HepG2 (cell line): ENCODE data around the gene CCDC157. TPM values are rescaled to one million over a fixed set of nuclear protein-coding genes. Genes with fewer than 3 reads are reported as not detected.

Experiments used
- ATAC-seq: fragments of 200-7000 bp; cut with Tn5 transposase; 3 replicates; pipeline ENCODE4 v1.9.1; 2020; ENCODE audit warnings: mild to moderate bottlenecking, moderate library complexity
- BruUV-seq: library from RNA; stranded (reverse); fragments of 400-500 nt; replicated peaks from 2 replicates; lab custom pipeline; 2021; lab: Mats Ljungman, UMichigan
- CTCF ChIA-PET: fragments of 300-600 bp; formaldehyde crosslinking; extraction: SDS; loops from one replicate; lab custom pipeline; 2021; ENCODE audit warnings: low total read pairs, inconsistent platforms, low intra/inter-chr PET ratio; lab: Yijun Ruan, JAX
- POLR2A ChIA-PET: fragments of 350-600 bp; sonication (Branson Sonifier 250); formaldehyde crosslinking; loops from one replicate; lab custom pipeline; 2020; ENCODE audit warnings: antibody characterized with exemption, inconsistent platforms; lab: Yijun Ruan, JAX
- DNase-seq: peaks from one replicate; pipeline ENCODE4 v3.0.0-alpha.2; 2015; ENCODE audit warnings: low spot score
- FAIRE-seq: peaks from 3 replicates; lab custom pipeline; 2011; peaks lifted over from hg19 to GRCh38; lab: Jason Lieb, UNC
- H2AFZ ChIP-seq: one replicate; pipeline ENCODE4 v1.6.1; 2011; ENCODE audit warnings: low read length, inconsistent platforms
- H3K27ac ChIP-seq: fragments of 300-600 bp; 3 replicates; pipeline ENCODE4 v1.8.0; 2011; ENCODE audit warnings: mixed run types, mild to moderate bottlenecking, mixed read lengths, low read length, inconsistent platforms; ENCODE audit not compliant: insufficient read depth; ENCODE audit errors: extremely low read length
- H3K27me3 ChIP-seq, 2 experiments: fragments of 200-600 bp in 1 of 2; 2 replicates in 1 of 2; 3 replicates in 1 of 2; pipeline versions ENCODE4 v1.6.0 to v1.8.0; 2011; ENCODE audit warnings: low read length in 2 of 2, mild to moderate bottlenecking in 2 of 2, moderate library complexity in 2 of 2, inconsistent platforms in 1 of 2; ENCODE audit not compliant: insufficient read depth in 2 of 2, control insufficient read depth in 1 of 2
- H3K36me3 ChIP-seq, 2 experiments: fragments of 200-600 bp in 1 of 2; replicated peaks in 1 of 2; 2 replicates in 1 of 2; 3 replicates in 1 of 2; pipeline versions ENCODE4 v1.5.1 to v1.8.0; 2011; ENCODE audit warnings: low read length in 2 of 2, inconsistent platforms in 1 of 2; ENCODE audit not compliant: insufficient read depth in 2 of 2, control insufficient read depth in 1 of 2
- H3K4me1 ChIP-seq: 2 replicates; pipeline ENCODE4 v1.5.1; 2012; ENCODE audit warnings: low read length, inconsistent platforms; ENCODE audit not compliant: insufficient read depth
- H3K4me2 ChIP-seq: 2 replicates; pipeline ENCODE4 v1.6.0; 2011; ENCODE audit warnings: low read depth, low read length, inconsistent platforms
- H3K4me3 ChIP-seq, 3 experiments: fragments of 200-600 bp in 1 of 3; sonication (generic), shearing (Covaris generic) in 1 of 3; replicated peaks in 1 of 3; 2 replicates each; pipeline ENCODE4 v1.5.1; 2011 to 2016; ENCODE audit warnings: low read length in 3 of 3, inconsistent platforms in 2 of 3, low read depth in 2 of 3, mild to moderate bottlenecking in 2 of 3, control low read depth in 1 of 3, mixed read lengths in 1 of 3; ENCODE audit not compliant: insufficient read depth in 1 of 3
- H3K79me2 ChIP-seq: one replicate; pipeline ENCODE4 v1.6.1; 2011; ENCODE audit warnings: low read length, inconsistent platforms; ENCODE audit not compliant: insufficient read depth
- H3K9ac ChIP-seq: 2 replicates; pipeline ENCODE4 v1.6.0; 2011; ENCODE audit warnings: mild to moderate bottlenecking, low read depth, low read length, inconsistent platforms; ENCODE audit not compliant: insufficient read depth
- H3K9me3 ChIP-seq: 2 replicates; pipeline ENCODE4 v1.5.1; 2012; ENCODE audit warnings: mild to moderate bottlenecking, low read length
- H4K20me1 ChIP-seq: 2 replicates; pipeline ENCODE4 v1.6.0; 2011; ENCODE audit warnings: inconsistent platforms, mild to moderate bottlenecking, low read length, moderate library complexity; ENCODE audit not compliant: insufficient read depth
- ETV6 ChIP-seq: sonication (generic); formaldehyde crosslinking; conservative IDR thresholded peaks from 2 replicates; pipeline ENCODE4 v1.4.0; 2020; ENCODE audit warnings: missing genetic modification reagents
- HDAC1 ChIP-seq: sonication (generic); formaldehyde crosslinking; IDR thresholded peaks from 2 replicates; pipeline ENCODE4 v1.5.1; 2020; ENCODE audit warnings: mild to moderate bottlenecking, missing genetic modification reagents
- JUND ChIP-seq: sonication (generic); formaldehyde crosslinking; IDR thresholded peaks from 2 replicates; pipeline ENCODE4 v1.8.0; 2022; ENCODE audit warnings: mild to moderate bottlenecking, missing genetic modification reagents
- NR2F6 ChIP-seq, 2 experiments: IDR thresholded peaks; 2 replicates each; pipeline ENCODE4 v1.6.1; 2016; ENCODE audit warnings: antibody characterized with exemption in 1 of 2, mild to moderate bottlenecking in 1 of 2
- XBP1 ChIP-seq: sonication (generic); formaldehyde crosslinking; IDR thresholded peaks from 2 replicates; pipeline ENCODE4 v1.5.0; 2020; ENCODE audit warnings: missing genetic modification reagents
- YEATS2 ChIP-seq: sonication (generic); formaldehyde crosslinking; IDR thresholded peaks from 2 replicates; pipeline ENCODE4 v1.4.0; 2020; ENCODE audit warnings: missing genetic modification reagents, borderline replicate concordance
- ZNF264 ChIP-seq: sonication (generic); formaldehyde crosslinking; IDR thresholded peaks from 2 replicates; pipeline ENCODE4 v1.4.0; 2020; ENCODE audit warnings: missing genetic modification reagents
- ZNF317 ChIP-seq: sonication (generic); formaldehyde crosslinking; IDR thresholded peaks from 2 replicates; pipeline ENCODE4 v1.5.0; 2020; ENCODE audit warnings: mild to moderate bottlenecking, missing genetic modification reagents
- ZNF563 ChIP-seq: sonication (generic); formaldehyde crosslinking; IDR thresholded peaks from 2 replicates; pipeline ENCODE4 v1.8.0; 2022; ENCODE audit warnings: mild to moderate bottlenecking, moderate library complexity, missing genetic modification reagents
- ZNF589 ChIP-seq: sonication (generic); formaldehyde crosslinking; conservative IDR thresholded peaks from 2 replicates; pipeline ENCODE4 v1.8.0; 2022; ENCODE audit warnings: mild to moderate bottlenecking, moderate library complexity, missing genetic modification reagents
- ZNF629 ChIP-seq: sonication (generic); formaldehyde crosslinking; conservative IDR thresholded peaks from 2 replicates; pipeline ENCODE4 v1.5.0; 2020; ENCODE audit warnings: missing genetic modification reagents
- ZNF790 ChIP-seq: sonication (generic); formaldehyde crosslinking; IDR thresholded peaks from 2 replicates; pipeline ENCODE4 v1.8.0; 2022; ENCODE audit warnings: missing genetic modification reagents, mild to moderate bottlenecking, borderline replicate concordance
- ZNF879 ChIP-seq: sonication (generic); formaldehyde crosslinking; IDR thresholded peaks from 2 replicates; pipeline ENCODE4 v1.8.1; 2023; ENCODE audit warnings: missing genetic modification reagents
- WGBS: methylation state at CpG from one replicate; pipeline ENCODE4 v1.1.6; 2017; ENCODE audit warnings: low lambda C conversion rate; 5-methylcytosine and 5-hydroxymethylcytosine counted together
- in situ Hi-C: cut with HindIII; loops from 2 replicates; pipeline ENCODE4 v1.10.0; 2017; ENCODE audit warnings: low pct_unique_long_range_greater_than_20kb; ENCODE audit not compliant: extremely low pct_ligation_motif_present
- intact Hi-C: fragments of 100-400 bp; cut with micrococcal nuclease; formaldehyde crosslinking; loops from one replicate; pipeline ENCODE4 v1.10.0; 2022; ENCODE audit not compliant: unreplicated experiment
- polyA plus RNA-seq, 8 experiments: library from polyadenylated mRNA; depleted of rRNA in 3 of 8; stranded (reverse) in 7 of 8; unstranded in 1 of 8; fragments of >200 nt; fragmentation: Illumina TruSeq in 4 of 8; extraction: Trizol in 4 of 8; gene quantifications; 2 replicates each; pipeline versions ENCODE4 v1.2.1 to v1.2.3, GENCODE V29; 2011 to 2016; ENCODE audit warnings: low read depth in 4 of 8, missing spikeins in 1 of 8, mixed read lengths in 1 of 8; ENCODE audit not compliant: insufficient read depth in 1 of 8
- total RNA-seq, 5 experiments: library from RNA; depleted of rRNA; stranded (reverse); fragments of >200 nt; fragmentation: Illumina TruSeq; extraction: Trizol; gene quantifications; 2 replicates each; pipeline ENCODE4 v1.2.3, GENCODE V29; 2016; ENCODE audit warnings: low read depth in 1 of 5
- TF ChIP-seq, protein P1 (sequence below): sonication (generic); formaldehyde crosslinking; IDR thresholded peaks from 2 replicates; pipeline ENCODE4 v1.4.0; 2020; ENCODE audit warnings: missing genetic modification reagents
- TF ChIP-seq, protein P2 (sequence below): sonication (generic); formaldehyde crosslinking; conservative IDR thresholded peaks from 2 replicates; pipeline ENCODE4 v1.4.0; 2020; ENCODE audit warnings: mild to moderate bottlenecking, missing genetic modification reagents, moderate library complexity

CCDC157 gene
- total and polyA plus RNA-seq, 2 of the 13 experiments (the other 11 are each of a cell fraction or from before 2014, with no cell fraction given) = 1.4 to 1.6 TPM

DNA sequence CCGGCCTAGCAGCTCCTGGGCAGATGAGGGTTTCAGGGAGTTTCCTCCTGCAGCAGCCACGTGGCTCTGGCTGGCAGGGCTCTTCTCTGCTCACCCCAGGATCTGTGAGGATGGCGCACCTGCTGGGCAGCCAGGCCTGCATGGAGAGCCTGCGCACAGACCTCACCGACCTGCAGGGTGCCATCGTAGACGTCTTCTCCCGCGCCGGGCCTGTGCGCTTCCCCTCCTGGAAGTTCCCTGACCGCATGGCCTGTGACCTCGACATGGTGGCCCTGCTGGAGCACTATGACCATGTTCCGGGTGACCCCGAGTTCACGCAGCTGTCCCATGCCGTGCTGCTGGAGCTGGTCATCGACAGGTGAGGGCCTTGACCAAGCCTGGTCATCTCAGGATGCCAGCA lies 9.1 kb downstream of the CCDC157 start (continued):
- TF ChIP-seq ZNF317 (CRISPR knock-in tag) (no peak), NR2F6 (IDR thresholded peaks at IDR 0.05) (no peak), NR2F6 (CRISPR knock-in tag; IDR thresholded peaks at IDR 0.05) (no peak), ZNF264 (CRISPR knock-in tag) (no peak)

DNA sequence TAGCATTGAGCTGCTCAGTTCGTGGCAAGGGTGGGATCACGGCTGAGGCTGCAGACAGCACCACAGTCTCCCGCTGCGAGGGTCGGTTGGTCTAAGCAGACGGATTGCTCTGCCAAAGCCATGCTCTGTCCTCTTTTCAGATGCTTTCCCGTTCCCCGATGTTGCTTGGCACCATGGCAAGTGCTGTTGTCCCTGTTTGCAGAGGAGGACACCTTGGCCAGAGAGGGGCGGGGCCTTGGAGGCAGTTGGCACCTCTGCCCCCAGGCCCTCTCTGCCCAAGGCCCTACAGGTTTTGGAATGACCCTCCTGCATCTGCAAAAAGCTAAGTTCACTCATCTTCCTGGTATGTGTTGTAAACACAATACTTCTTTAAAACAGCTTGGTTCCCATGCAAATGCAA lies 11.6 kb downstream of the CCDC157 start:
- ChIA-PET POLR2A (no interaction called here), CTCF (no interaction called here)
- H3K4me2 ChIP-seq = no peak overlapping the region
- in situ Hi-C loops = no loop called here
- no TSS peak for BruUV-seq
- no peaks in the 10 kb centered on the region; a peak in 1 of 5 replicates for H3K36me3 ChIP-seq
- no peak overlapping the region for H2AFZ ChIP-seq
- FAIRE-seq (no peak), DNase-seq (no peak), ATAC-seq (no peak)
- no peak overlapping the region for H3K27ac ChIP-seq
- H3K79me2 ChIP-seq = no peaks in the 10 kb centered on the region
- H4K20me1 ChIP-seq = no peaks in the 10 kb centered on the region
- H3K9ac ChIP-seq = no peak overlapping the region
- no peaks in the 10 kb centered on the region for H3K27me3 ChIP-seq
- 93% methylated on average over 5 of the region's 9 CpGs for WGBS
- H3K4me3 ChIP-seq = no peak overlapping the region
- no peaks in the 10 kb centered on the region for H3K9me3 ChIP-seq
- no peaks in the 10 kb centered on the region for H3K4me1 ChIP-seq
- intact Hi-C loops = no loop called here
- TF ChIP-seq ZNF879 (CRISPR knock-in tag) (no peak), ZNF589 (CRISPR knock-in tag) (no peak), ETV6 (CRISPR knock-in tag) (no peak), XBP1 (no peak), ZNF790 (CRISPR knock-in tag) (no peak), JUND (no peak), YEATS2 (no peak), HDAC1 (CRISPR knock-in tag) (no peak), ZNF629 (CRISPR knock-in tag) (no peak), ZNF563 (CRISPR knock-in tag) (no peak)
- TF ChIP-seq, protein P1, sequence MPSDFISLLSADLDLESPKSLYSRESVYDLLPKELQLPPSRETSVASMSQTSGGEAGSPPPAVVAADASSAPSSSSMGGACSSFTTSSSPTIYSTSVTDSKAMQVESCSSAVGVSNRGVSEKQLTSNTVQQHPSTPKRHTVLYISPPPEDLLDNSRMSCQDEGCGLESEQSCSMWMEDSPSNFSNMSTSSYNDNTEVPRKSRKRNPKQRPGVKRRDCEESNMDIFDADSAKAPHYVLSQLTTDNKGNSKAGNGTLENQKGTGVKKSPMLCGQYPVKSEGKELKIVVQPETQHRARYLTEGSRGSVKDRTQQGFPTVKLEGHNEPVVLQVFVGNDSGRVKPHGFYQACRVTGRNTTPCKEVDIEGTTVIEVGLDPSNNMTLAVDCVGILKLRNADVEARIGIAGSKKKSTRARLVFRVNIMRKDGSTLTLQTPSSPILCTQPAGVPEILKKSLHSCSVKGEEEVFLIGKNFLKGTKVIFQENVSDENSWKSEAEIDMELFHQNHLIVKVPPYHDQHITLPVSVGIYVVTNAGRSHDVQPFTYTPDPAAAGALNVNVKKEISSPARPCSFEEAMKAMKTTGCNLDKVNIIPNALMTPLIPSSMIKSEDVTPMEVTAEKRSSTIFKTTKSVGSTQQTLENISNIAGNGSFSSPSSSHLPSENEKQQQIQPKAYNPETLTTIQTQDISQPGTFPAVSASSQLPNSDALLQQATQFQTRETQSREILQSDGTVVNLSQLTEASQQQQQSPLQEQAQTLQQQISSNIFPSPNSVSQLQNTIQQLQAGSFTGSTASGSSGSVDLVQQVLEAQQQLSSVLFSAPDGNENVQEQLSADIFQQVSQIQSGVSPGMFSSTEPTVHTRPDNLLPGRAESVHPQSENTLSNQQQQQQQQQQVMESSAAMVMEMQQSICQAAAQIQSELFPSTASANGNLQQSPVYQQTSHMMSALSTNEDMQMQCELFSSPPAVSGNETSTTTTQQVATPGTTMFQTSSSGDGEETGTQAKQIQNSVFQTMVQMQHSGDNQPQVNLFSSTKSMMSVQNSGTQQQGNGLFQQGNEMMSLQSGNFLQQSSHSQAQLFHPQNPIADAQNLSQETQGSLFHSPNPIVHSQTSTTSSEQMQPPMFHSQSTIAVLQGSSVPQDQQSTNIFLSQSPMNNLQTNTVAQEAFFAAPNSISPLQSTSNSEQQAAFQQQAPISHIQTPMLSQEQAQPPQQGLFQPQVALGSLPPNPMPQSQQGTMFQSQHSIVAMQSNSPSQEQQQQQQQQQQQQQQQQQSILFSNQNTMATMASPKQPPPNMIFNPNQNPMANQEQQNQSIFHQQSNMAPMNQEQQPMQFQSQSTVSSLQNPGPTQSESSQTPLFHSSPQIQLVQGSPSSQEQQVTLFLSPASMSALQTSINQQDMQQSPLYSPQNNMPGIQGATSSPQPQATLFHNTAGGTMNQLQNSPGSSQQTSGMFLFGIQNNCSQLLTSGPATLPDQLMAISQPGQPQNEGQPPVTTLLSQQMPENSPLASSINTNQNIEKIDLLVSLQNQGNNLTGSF (CRISPR knock-in tag) = no peak
- TF ChIP-seq, protein P2, sequence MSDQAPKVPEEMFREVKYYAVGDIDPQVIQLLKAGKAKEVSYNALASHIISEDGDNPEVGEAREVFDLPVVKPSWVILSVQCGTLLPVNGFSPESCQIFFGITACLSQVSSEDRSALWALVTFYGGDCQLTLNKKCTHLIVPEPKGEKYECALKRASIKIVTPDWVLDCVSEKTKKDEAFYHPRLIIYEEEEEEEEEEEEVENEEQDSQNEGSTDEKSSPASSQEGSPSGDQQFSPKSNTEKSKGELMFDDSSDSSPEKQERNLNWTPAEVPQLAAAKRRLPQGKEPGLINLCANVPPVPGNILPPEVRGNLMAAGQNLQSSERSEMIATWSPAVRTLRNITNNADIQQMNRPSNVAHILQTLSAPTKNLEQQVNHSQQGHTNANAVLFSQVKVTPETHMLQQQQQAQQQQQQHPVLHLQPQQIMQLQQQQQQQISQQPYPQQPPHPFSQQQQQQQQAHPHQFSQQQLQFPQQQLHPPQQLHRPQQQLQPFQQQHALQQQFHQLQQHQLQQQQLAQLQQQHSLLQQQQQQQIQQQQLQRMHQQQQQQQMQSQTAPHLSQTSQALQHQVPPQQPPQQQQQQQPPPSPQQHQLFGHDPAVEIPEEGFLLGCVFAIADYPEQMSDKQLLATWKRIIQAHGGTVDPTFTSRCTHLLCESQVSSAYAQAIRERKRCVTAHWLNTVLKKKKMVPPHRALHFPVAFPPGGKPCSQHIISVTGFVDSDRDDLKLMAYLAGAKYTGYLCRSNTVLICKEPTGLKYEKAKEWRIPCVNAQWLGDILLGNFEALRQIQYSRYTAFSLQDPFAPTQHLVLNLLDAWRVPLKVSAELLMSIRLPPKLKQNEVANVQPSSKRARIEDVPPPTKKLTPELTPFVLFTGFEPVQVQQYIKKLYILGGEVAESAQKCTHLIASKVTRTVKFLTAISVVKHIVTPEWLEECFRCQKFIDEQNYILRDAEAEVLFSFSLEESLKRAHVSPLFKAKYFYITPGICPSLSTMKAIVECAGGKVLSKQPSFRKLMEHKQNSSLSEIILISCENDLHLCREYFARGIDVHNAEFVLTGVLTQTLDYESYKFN = no peak
